ENCODE measurements around the gene P2RX6.

Gene P2RX6

GRCh38 chr22:21051145-21051830 lies 36.3 kb downstream of the P2RX6 start:
- Histone ChIP-seq H2AFZ (ENCODE audit: low read depth) (no peak overlapping the region), H3K4me3 (IDR thresholded peaks at IDR 0.05; ENCODE audit: insufficient read depth, low read depth, low read length) (no peak overlapping the region), H3K4me2 (no peak overlapping the region), H3K27ac (no peak overlapping the region), H4K20me1 (ENCODE audit: insufficient read depth) (no peaks in the 10 kb centered on the region), H3K79me2 (ENCODE audit: insufficient read depth, low read depth) (no peaks in the 10 kb centered on the region), H3K36me3 (ENCODE audit: insufficient read depth) (no peaks in the 10 kb centered on the region), H3K9ac (no peak overlapping the region), H3K4me1 (ENCODE audit: low read depth, poor library complexity, severe bottlenecking) (no peaks in the 10 kb centered on the region), H3K27me3 (ENCODE audit: insufficient read depth, low read depth) (no peaks in the 10 kb centered on the region; the same call in 1 of the 2 replicates)
- no peak for TF ChIP-seq CTCF (conservative IDR thresholded peaks at IDR 0.05; ENCODE audit: low read depth, low read length)

GRCh38 chr22:21051831-21052400 lies 37.0 kb downstream of the P2RX6 start:
- H4K20me1 ChIP-seq (ENCODE audit: insufficient read depth), result no peaks in the 10 kb centered on the region
- no peak overlapping the region for H3K4me3 ChIP-seq (IDR thresholded peaks at IDR 0.05; ENCODE audit: insufficient read depth, low read depth, low read length)
- no peaks in the 10 kb centered on the region for H3K36me3 ChIP-seq (ENCODE audit: insufficient read depth)
- H3K9ac ChIP-seq, result no peak overlapping the region
- no peaks in the 10 kb centered on the region for H3K79me2 ChIP-seq (ENCODE audit: insufficient read depth, low read depth)
- H2AFZ ChIP-seq (ENCODE audit: low read depth), result no peak overlapping the region
- H3K27ac ChIP-seq, result no peak overlapping the region
- H3K4me2 ChIP-seq, result no peak overlapping the region
- no peaks in the 10 kb centered on the region for H3K4me1 ChIP-seq (ENCODE audit: low read depth, poor library complexity, severe bottlenecking)
- H3K27me3 ChIP-seq (ENCODE audit: insufficient read depth, low read depth), result no peaks in the 10 kb centered on the region
- no peak for TF ChIP-seq CTCF (conservative IDR thresholded peaks at IDR 0.05; ENCODE audit: low read depth, low read length)

GRCh38 chr22:21052715-21053459 lies 37.9 kb downstream of the P2RX6 start:
- no peak for TF ChIP-seq CTCF (conservative IDR thresholded peaks at IDR 0.05; ENCODE audit: low read depth, low read length)
- Histone ChIP-seq H3K9ac (no peak overlapping the region), H3K4me3 (IDR thresholded peaks at IDR 0.05; ENCODE audit: insufficient read depth, low read depth, low read length) (no peak overlapping the region), H3K4me2 (no peak overlapping the region), H3K79me2 (ENCODE audit: insufficient read depth, low read depth) (no peaks in the 10 kb centered on the region), H2AFZ (ENCODE audit: low read depth) (no peak overlapping the region), H4K20me1 (ENCODE audit: insufficient read depth) (no peaks in the 10 kb centered on the region), H3K27me3 (ENCODE audit: insufficient read depth, low read depth) (no peaks in the 10 kb centered on the region), H3K36me3 (ENCODE audit: insufficient read depth) (no peaks in the 10 kb centered on the region), H3K27ac (no peak overlapping the region), H3K4me1 (ENCODE audit: low read depth, poor library complexity, severe bottlenecking) (no peaks in the 10 kb centered on the region)

- Histone ChIP-seq H3K9ac (no peak overlapping the region), H3K4me1 (ENCODE audit: low read depth, poor library complexity, severe bottlenecking) (no peaks in the 10 kb centered on the region), H3K4me2 (no peak overlapping the region)
Measured at GRCh38 chr22:21054046-21054713, 39.2 kb downstream of the P2RX6 start.

More at GRCh38 chr22:21054046-21054713, 39.2 kb downstream of the P2RX6 start:
- no peaks in the 10 kb centered on the region for H3K27me3 ChIP-seq (ENCODE audit: insufficient read depth, low read depth)
- H4K20me1 ChIP-seq (ENCODE audit: insufficient read depth), result no peaks in the 10 kb centered on the region
- TF ChIP-seq CTCF (conservative IDR thresholded peaks at IDR 0.05; ENCODE audit: low read depth, low read length), result no peak
- no peaks in the 10 kb centered on the region for H3K79me2 ChIP-seq (ENCODE audit: insufficient read depth, low read depth)
- H3K27ac ChIP-seq, result no peak overlapping the region
- no peak overlapping the region for H3K4me3 ChIP-seq (IDR thresholded peaks at IDR 0.05; ENCODE audit: insufficient read depth, low read depth, low read length)
- H3K36me3 ChIP-seq (ENCODE audit: insufficient read depth), result no peaks in the 10 kb centered on the region
- no peak overlapping the region for H2AFZ ChIP-seq (ENCODE audit: low read depth)
